Neural cell (in vitro differentiated cells): ENCODE results near the gene ZRANB3.
A peak's percentile ranks its signal among the peaks of the same experiment; 100 is the strongest.

Experiments used
- EP300 ChIP-seq: fragments of 450-650 bp; conservative IDR thresholded peaks from 2 replicates; pipeline ENCODE4 v1.6.1; 2014; ENCODE audit warnings: antibody characterized with exemption, mild to moderate bottlenecking, moderate library complexity; ENCODE audit not compliant: poor library complexity, severe bottlenecking
- EZH2 ChIP-seq: fragments of 200-600, 300-800 bp; shearing (Covaris generic), sonication (generic); IDR thresholded peaks from 2 replicates; pipeline ENCODE4 v1.6.1; 2014; ENCODE audit warnings: antibody characterized with exemption, low read length, borderline replicate concordance, mild to moderate bottlenecking; ENCODE audit not compliant: insufficient read depth, poor library complexity, severe bottlenecking
- POLR2AphosphoS5 ChIP-seq: IDR thresholded peaks from 2 replicates; pipeline ENCODE4 v1.6.1; 2012
- SMC3 ChIP-seq: fragments of 450-650 bp; conservative IDR thresholded peaks from 2 replicates; pipeline ENCODE4 v1.6.1; 2014; ENCODE audit warnings: antibody characterized with exemption, mild to moderate bottlenecking, moderate library complexity; ENCODE audit not compliant: poor library complexity
- TF ChIP-seq, protein P1 (sequence below): fragments of 450-650 bp; IDR thresholded peaks from 2 replicates; pipeline ENCODE4 v1.5.1; 2014; ENCODE audit warnings: antibody characterized with exemption, mild to moderate bottlenecking, moderate library complexity; ENCODE audit not compliant: poor library complexity, severe bottlenecking
- TF ChIP-seq, protein P2 (sequence below): IDR thresholded peaks from 2 replicates; pipeline ENCODE4 v1.6.1; 2012; ENCODE audit warnings: borderline replicate concordance

DNA sequence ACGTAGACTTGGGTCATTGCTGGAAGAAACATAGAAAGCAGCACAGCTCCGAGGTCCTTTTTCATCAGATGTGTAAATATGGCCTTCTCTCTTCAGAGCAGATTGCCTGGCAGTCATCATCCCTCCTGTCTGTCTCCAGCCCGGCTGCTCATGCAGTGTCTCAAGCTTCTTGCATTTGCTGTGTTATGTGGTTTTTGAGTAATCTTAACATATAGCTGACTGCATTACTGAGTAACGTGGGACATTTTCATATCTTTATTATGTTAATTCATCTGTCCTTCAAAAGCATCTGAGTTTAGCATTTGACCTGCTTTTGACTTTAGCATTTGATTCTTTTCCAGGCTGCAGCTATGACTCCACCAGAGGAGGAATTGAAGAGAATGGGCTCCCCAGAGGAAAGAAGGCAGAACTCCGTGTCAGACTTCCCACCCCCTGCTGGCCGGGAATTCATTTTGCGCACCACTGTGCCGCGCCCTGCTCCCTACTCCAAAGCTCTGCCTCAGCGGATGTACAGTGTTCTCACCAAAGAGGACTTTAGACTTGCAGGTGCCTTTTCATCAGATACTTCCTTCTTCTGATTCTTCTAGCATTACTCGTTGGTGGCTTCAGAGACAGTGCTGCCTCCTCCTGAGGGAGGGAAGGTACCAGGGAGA, 362.7 kb downstream of the ZRANB3 start:
- TF ChIP-seq, protein P1, sequence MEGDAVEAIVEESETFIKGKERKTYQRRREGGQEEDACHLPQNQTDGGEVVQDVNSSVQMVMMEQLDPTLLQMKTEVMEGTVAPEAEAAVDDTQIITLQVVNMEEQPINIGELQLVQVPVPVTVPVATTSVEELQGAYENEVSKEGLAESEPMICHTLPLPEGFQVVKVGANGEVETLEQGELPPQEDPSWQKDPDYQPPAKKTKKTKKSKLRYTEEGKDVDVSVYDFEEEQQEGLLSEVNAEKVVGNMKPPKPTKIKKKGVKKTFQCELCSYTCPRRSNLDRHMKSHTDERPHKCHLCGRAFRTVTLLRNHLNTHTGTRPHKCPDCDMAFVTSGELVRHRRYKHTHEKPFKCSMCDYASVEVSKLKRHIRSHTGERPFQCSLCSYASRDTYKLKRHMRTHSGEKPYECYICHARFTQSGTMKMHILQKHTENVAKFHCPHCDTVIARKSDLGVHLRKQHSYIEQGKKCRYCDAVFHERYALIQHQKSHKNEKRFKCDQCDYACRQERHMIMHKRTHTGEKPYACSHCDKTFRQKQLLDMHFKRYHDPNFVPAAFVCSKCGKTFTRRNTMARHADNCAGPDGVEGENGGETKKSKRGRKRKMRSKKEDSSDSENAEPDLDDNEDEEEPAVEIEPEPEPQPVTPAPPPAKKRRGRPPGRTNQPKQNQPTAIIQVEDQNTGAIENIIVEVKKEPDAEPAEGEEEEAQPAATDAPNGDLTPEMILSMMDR: no peak
- TF ChIP-seq EZH2 (no peak), POLR2AphosphoS5 (no peak), SMC3 (no peak), EP300 (no peak)
- TF ChIP-seq, protein P2, sequence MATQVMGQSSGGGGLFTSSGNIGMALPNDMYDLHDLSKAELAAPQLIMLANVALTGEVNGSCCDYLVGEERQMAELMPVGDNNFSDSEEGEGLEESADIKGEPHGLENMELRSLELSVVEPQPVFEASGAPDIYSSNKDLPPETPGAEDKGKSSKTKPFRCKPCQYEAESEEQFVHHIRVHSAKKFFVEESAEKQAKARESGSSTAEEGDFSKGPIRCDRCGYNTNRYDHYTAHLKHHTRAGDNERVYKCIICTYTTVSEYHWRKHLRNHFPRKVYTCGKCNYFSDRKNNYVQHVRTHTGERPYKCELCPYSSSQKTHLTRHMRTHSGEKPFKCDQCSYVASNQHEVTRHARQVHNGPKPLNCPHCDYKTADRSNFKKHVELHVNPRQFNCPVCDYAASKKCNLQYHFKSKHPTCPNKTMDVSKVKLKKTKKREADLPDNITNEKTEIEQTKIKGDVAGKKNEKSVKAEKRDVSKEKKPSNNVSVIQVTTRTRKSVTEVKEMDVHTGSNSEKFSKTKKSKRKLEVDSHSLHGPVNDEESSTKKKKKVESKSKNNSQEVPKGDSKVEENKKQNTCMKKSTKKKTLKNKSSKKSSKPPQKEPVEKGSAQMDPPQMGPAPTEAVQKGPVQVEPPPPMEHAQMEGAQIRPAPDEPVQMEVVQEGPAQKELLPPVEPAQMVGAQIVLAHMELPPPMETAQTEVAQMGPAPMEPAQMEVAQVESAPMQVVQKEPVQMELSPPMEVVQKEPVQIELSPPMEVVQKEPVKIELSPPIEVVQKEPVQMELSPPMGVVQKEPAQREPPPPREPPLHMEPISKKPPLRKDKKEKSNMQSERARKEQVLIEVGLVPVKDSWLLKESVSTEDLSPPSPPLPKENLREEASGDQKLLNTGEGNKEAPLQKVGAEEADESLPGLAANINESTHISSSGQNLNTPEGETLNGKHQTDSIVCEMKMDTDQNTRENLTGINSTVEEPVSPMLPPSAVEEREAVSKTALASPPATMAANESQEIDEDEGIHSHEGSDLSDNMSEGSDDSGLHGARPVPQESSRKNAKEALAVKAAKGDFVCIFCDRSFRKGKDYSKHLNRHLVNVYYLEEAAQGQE: peak; percentile 75
